HEK293T (cell line): ENCODE results near the gene CEP89.

Experiments
- ELF4 ChIP-seq: fragments of 450-650 bp; IDR thresholded peaks from 2 replicates; pipeline ENCODE4 v1.6.1; 2017; ENCODE audit warnings: antibody characterized with exemption
- FOXA1 ChIP-seq: fragments of 450-650 bp; IDR thresholded peaks from 2 replicates; pipeline ENCODE4 v1.6.1; 2016; ENCODE audit warnings: mild to moderate bottlenecking
- FOXK2 ChIP-seq: fragments of 450-650 bp; IDR thresholded peaks from 2 replicates; pipeline ENCODE4 v1.6.1; 2016; ENCODE audit warnings: mild to moderate bottlenecking
- FOXM1 ChIP-seq: fragments of 450-650 bp; IDR thresholded peaks from 2 replicates; pipeline ENCODE4 v1.6.1; 2017; ENCODE audit warnings: mild to moderate bottlenecking, borderline replicate concordance
- HDGF ChIP-seq: fragments of 450-650 bp; IDR thresholded peaks from 2 replicates; pipeline ENCODE4 v1.6.1; 2017; ENCODE audit warnings: antibody characterized with exemption, borderline replicate concordance
- NFRKB ChIP-seq: fragments of 450-650 bp; IDR thresholded peaks from 2 replicates; pipeline ENCODE4 v1.6.1; 2016; ENCODE audit warnings: mild to moderate bottlenecking, moderate library complexity
- PKNOX1 ChIP-seq: fragments of 450-650 bp; IDR thresholded peaks from 2 replicates; pipeline ENCODE4 v1.6.1; 2016
- SP1 ChIP-seq: fragments of 450-650 bp; IDR thresholded peaks from 2 replicates; pipeline ENCODE4 v1.6.1; 2017
- SUZ12 ChIP-seq: fragments of 450-650 bp; IDR thresholded peaks from 2 replicates; pipeline ENCODE4 v1.6.1; 2016; ENCODE audit warnings: mild to moderate bottlenecking

GRCh38 chr19:32971715-32972540 is at the start of gene CEP89, which contains the start of gene FAAP24:
- no peak for TF ChIP-seq HDGF
- TF ChIP-seq SUZ12, result no peak
- TF ChIP-seq FOXK2, result no peak
- TF ChIP-seq FOXM1, result no peak
- TF ChIP-seq PKNOX1, result peak; percentile 99
- TF ChIP-seq NFRKB, result no peak
- no peak for TF ChIP-seq FOXA1
- no peak for TF ChIP-seq SP1
- TF ChIP-seq ELF4, result peak; percentile 97
